MM.1S (cell line): Measurements from ENCODE around the gene ARHGEF7.

ENCODE experiments used
- CTCF ChIP-seq: fragments of 300-600 bp; sonication (generic); IDR thresholded peaks from 2 replicates; pipeline ENCODE4 v1.5.1; 2016; ENCODE audit warnings: antibody characterized with exemption, low read length, mixed read lengths
- EZH2 ChIP-seq: fragments of 300-600 bp; sonication (generic); optimal IDR thresholded peaks from 2 replicates; pipeline ENCODE3; 2017; ENCODE audit warnings: low read depth, mild to moderate bottlenecking, antibody characterized with exemption, low read length, mixed read lengths
- EZH2phosphoT487 ChIP-seq: fragments of 300-600 bp; sonication (generic); IDR thresholded peaks from 2 replicates; pipeline ENCODE4 v1.6.1; 2018; ENCODE audit warnings: antibody characterized with exemption, low read length

GRCh38 chr13:111298214-111298975 lies 183.3 kb downstream of the ARHGEF7 start:
- TF ChIP-seq CTCF (no peak), EZH2 (no peak), EZH2phosphoT487 (no peak)
